HG02623 (cell line): ENCODE measurements around the gene FNDC3B.
A peak's percentile ranks its signal among the peaks of the same experiment; 100 is the strongest.
"Not testable (repeated sequence)": the region's sequence is repeated elsewhere in the genome, so short reads cannot be mapped to it uniquely, and the experiment has no call there.

Experiments used
- ATAC-seq: cut with Tn5 transposase; IDR thresholded peaks from one replicate; pipeline ENCODE4 v1.9.1; 2021; ENCODE audit warnings: moderate library complexity; ENCODE audit not compliant: unreplicated experiment

The FNDC3B gene

GRCh38 chr3:172090035-172090434 lies 50.7 kb downstream of the FNDC3B start:
- no peak for ATAC-seq

GRCh38 chr3:172092658-172093057 lies 53.3 kb downstream of the FNDC3B start:
- no peak for ATAC-seq

GRCh38 chr3:172093581-172094443 lies 54.4 kb downstream of the FNDC3B start:
- not testable (repeated sequence) for ATAC-seq

- ATAC-seq: peak; percentile 91
These were observed 55.5 kb downstream of the FNDC3B start for GRCh38 chr3:172094621-172095557.

- ATAC-seq: no peak
These were observed 57.6 kb downstream of the FNDC3B start for GRCh38 chr3:172096881-172097420.

GRCh38 chr3:172097585-172097984 lies 58.2 kb downstream of the FNDC3B start:
- ATAC-seq: no peak

- no peak for ATAC-seq
These were observed 59.5 kb downstream of the FNDC3B start for GRCh38 chr3:172098698-172099494.

- ATAC-seq: no peak
These were observed 60.1 kb downstream of the FNDC3B start for GRCh38 chr3:172099495-172099808.

- no peak for ATAC-seq
These were observed 61.1 kb downstream of the FNDC3B start for GRCh38 chr3:172100482-172100881.

- ATAC-seq: peak; percentile 45
These were observed 61.7 kb downstream of the FNDC3B start for GRCh38 chr3:172101107-172101506.

- ATAC-seq: peak; percentile 26
These were observed 62.9 kb downstream of the FNDC3B start for GRCh38 chr3:172102123-172102882.

GRCh38 chr3:172102883-172103310 lies 63.5 kb downstream of the FNDC3B start:
- ATAC-seq: no peak

GRCh38 chr3:172103724-172104123 lies 64.3 kb downstream of the FNDC3B start:
- no peak for ATAC-seq

GRCh38 chr3:172104471-172105072 lies 65.2 kb downstream of the FNDC3B start:
- ATAC-seq: no peak

- ATAC-seq: no peak
These were observed 66.9 kb downstream of the FNDC3B start for GRCh38 chr3:172106037-172106954.

GRCh38 chr3:172106989-172107388 lies 67.6 kb downstream of the FNDC3B start:
- peak; percentile 50 for ATAC-seq

- peak; percentile 88 for ATAC-seq
These were observed 68.0 kb downstream of the FNDC3B start for GRCh38 chr3:172107403-172107802.

GRCh38 chr3:172110127-172110779 lies 70.9 kb downstream of the FNDC3B start:
- no peak for ATAC-seq
